ENCODE results near the gene GCNT3.

GCNT3 gene

GRCh38 chr15:59611276-59612260 lies at the start of gene GCNT3:
Gene GCNT3, plus strand, starts transcription at chr15:59611783. Its CDS starts 6,456 bp downstream, at chr15:59618239.
- no peak for DNase-seq (ENCODE audit: extremely low read depth, low read depth)
- TF ChIP-seq CTCF (IDR thresholded peaks at IDR 0.05; ENCODE audit: low read depth, low read length), result no peak

- DNase-seq (ENCODE audit: extremely low read depth, low read depth), result no peak
- no peak; the same call in 1 of the 2 replicates for TF ChIP-seq CTCF (IDR thresholded peaks at IDR 0.05; ENCODE audit: low read depth, low read length)
Measured at GRCh38 chr15:59562448-59563186, 49.0 kb upstream of the GCNT3 start.

- no peak for TF ChIP-seq CTCF (IDR thresholded peaks at IDR 0.05; ENCODE audit: low read depth, low read length)
Measured at GRCh38 chr15:59565299-59565698, 46.3 kb upstream of the GCNT3 start.

GRCh38 chr15:59567324-59567723 lies 44.3 kb upstream of the GCNT3 start:
- DNase-seq (ENCODE audit: extremely low read depth, low read depth), result no peak
- no peak for TF ChIP-seq CTCF (IDR thresholded peaks at IDR 0.05; ENCODE audit: low read depth, low read length)

More at GRCh38 chr15:59565299-59565698, 46.3 kb upstream of the GCNT3 start:
- no peak for DNase-seq (ENCODE audit: extremely low read depth, low read depth)

GRCh38 chr15:59569477-59569876 lies 42.1 kb upstream of the GCNT3 start:
- DNase-seq (ENCODE audit: extremely low read depth, low read depth), result no peak
- TF ChIP-seq CTCF (IDR thresholded peaks at IDR 0.05; ENCODE audit: low read depth, low read length), result no peak

- TF ChIP-seq CTCF (IDR thresholded peaks at IDR 0.05; ENCODE audit: low read depth, low read length), result no peak
Measured at GRCh38 chr15:59570315-59570714, 41.3 kb upstream of the GCNT3 start.

GRCh38 chr15:59571606-59572005 lies 40.0 kb upstream of the GCNT3 start:
- DNase-seq (ENCODE audit: extremely low read depth, low read depth), result no peak
- no peak for TF ChIP-seq CTCF (IDR thresholded peaks at IDR 0.05; ENCODE audit: low read depth, low read length)

More at GRCh38 chr15:59570315-59570714, 41.3 kb upstream of the GCNT3 start:
- no peak for DNase-seq (ENCODE audit: extremely low read depth, low read depth)
